Spleen (tissue), 11 donors: ENCODE results near the gene FBXO10. TPM values are rescaled to one million over a fixed set of nuclear protein-coding genes. Genes with fewer than 3 reads are reported as not detected.

Source experiments
- DNase-seq: peaks from one replicate; pipeline ENCODE4 v3.0.0-alpha.2; 2020
- H3K27ac ChIP-seq, 8 donors: fragments of 200-600 bp; sonication (generic) in 7 of 8; 1 replicate in 4 of 8; 2 replicates in 4 of 8; pipeline versions ENCODE4 v1.5.0 to v1.8.0; 2016 to 2021; ENCODE audit warnings: inconsistent platforms in 4 of 8, mild to moderate bottlenecking in 4 of 8, moderate library complexity in 1 of 8
- H3K27me3 ChIP-seq, 7 donors: fragments of 200-600 bp; sonication (generic) in 6 of 7; replicated peaks in 1 of 7; 1 replicate in 4 of 7; 2 replicates in 3 of 7; pipeline versions ENCODE4 v1.5.0 to v1.8.0; 2016 to 2021; ENCODE audit warnings: inconsistent platforms in 3 of 7, mild to moderate bottlenecking in 1 of 7
- H3K36me3 ChIP-seq, 6 donors: fragments of 200-600 bp; sonication (generic) in 5 of 6; 1 replicate in 4 of 6; 2 replicates in 2 of 6; pipeline versions ENCODE4 v1.5.0 to v1.8.0; 2016 to 2021; ENCODE audit warnings: inconsistent platforms in 2 of 6
- H3K4me1 ChIP-seq, 6 donors: fragments of 200-600 bp; sonication (generic) in 5 of 6; 1 replicate in 3 of 6; 2 replicates in 3 of 6; pipeline versions ENCODE4 v1.5.0 to v1.8.0; 2016 to 2021; ENCODE audit warnings: inconsistent platforms in 3 of 6
- H3K4me3 ChIP-seq, 8 donors: fragments of 200-600 bp; sonication (generic) in 7 of 8; 1 replicate in 4 of 8; 2 replicates in 4 of 8; pipeline versions ENCODE4 v1.5.0 to v1.8.0; 2016 to 2021; ENCODE audit warnings: inconsistent platforms in 4 of 8, mild to moderate bottlenecking in 4 of 8, moderate library complexity in 2 of 8
- H3K9me3 ChIP-seq, 8 donors: fragments of 200-600 bp; sonication (generic) in 7 of 8; 1 replicate in 4 of 8; 2 replicates in 4 of 8; pipeline versions ENCODE4 v1.5.0 to v1.8.0; 2016 to 2021; ENCODE audit warnings: inconsistent platforms in 4 of 8
- POLR2A ChIP-seq, 3 donors: fragments of 450-650 bp; IDR thresholded peaks; one replicate each; pipeline ENCODE4 v1.5.1; 2017; ENCODE audit warnings: antibody characterized with exemption in 3 of 3, mild to moderate bottlenecking in 1 of 3
- POLR2AphosphoS5 ChIP-seq, 3 donors: sonication (generic); formaldehyde crosslinking; IDR thresholded peaks; one replicate each; pipeline ENCODE4 v1.5.1; 2017; ENCODE audit warnings: antibody characterized with exemption in 3 of 3
- WGBS, 5 donors: extraction: QIAGEN DNeasy Blood & Tissue Kit in 3 of 5; methylation state at CpG; one replicate each; pipeline versions ENCODE4 v1.1.5 to v1.1.7; 2013 to 2018; 5-methylcytosine and 5-hydroxymethylcytosine counted together
- intact Hi-C: fragments of 100-400 bp; cut with DNase I; formaldehyde crosslinking; loops from one replicate; pipeline ENCODE4 v1.15.0; 2023; ENCODE audit warnings: low total_unique reads
- polyA plus RNA-seq, 3 donors: library from polyadenylated mRNA; stranded (reverse); fragments of 200-250 nt; gene quantifications; one replicate each; pipeline ENCODE4 v1.2.1, GENCODE V29; 2013
- total RNA-seq, 7 donors: library from RNA; depleted of rRNA in 3 of 7; stranded (reverse); fragments of >200 nt in 3 of 7; fragmentation: NEBNext Ultra II Directional in 4 of 7; extraction: Animal tissue kit (Norgen Biotek cat#: 25700) in 4 of 7; gene quantifications; one replicate each; pipeline versions ENCODE4 v1.1.0 to v1.2.1, GENCODE V29; 2016 to 2021
- TF ChIP-seq, protein P1 (sequence below), 11 experiments: fragments of 200-600 bp in 7 of 11; fragments of 450-650 bp in 4 of 11; sonication (generic) in 4 of 11; IDR thresholded peaks in 8 of 11; conservative IDR thresholded peaks in 3 of 11; 1 replicate in 7 of 11; 2 replicates in 4 of 11; pipeline versions ENCODE4 v1.4.0 to v1.8.0; 2016 to 2021; ENCODE audit warnings: antibody characterized with exemption in 11 of 11, inconsistent platforms in 4 of 11, mild to moderate bottlenecking in 1 of 11
- donor health status: healthy with polysubstance abuse.
- donor health status: DM: no; HTN: no; CAD: no; lungs with moderate emphysema.
- donor health status: DM: no; HTN: no; CAD: no.
- donor health status: Bipolar disorder and iron deficiency.
- donor health status: healthy.
- donor health status: DM: no; HTN: no; CAD: no.
- donor health status: DM: yes; HTN: yes; CAD: no.

FBXO10 gene
- total and polyA plus RNA-seq, 10 donors = 3.2 to 36.9 (median 18.6) TPM

DNA sequence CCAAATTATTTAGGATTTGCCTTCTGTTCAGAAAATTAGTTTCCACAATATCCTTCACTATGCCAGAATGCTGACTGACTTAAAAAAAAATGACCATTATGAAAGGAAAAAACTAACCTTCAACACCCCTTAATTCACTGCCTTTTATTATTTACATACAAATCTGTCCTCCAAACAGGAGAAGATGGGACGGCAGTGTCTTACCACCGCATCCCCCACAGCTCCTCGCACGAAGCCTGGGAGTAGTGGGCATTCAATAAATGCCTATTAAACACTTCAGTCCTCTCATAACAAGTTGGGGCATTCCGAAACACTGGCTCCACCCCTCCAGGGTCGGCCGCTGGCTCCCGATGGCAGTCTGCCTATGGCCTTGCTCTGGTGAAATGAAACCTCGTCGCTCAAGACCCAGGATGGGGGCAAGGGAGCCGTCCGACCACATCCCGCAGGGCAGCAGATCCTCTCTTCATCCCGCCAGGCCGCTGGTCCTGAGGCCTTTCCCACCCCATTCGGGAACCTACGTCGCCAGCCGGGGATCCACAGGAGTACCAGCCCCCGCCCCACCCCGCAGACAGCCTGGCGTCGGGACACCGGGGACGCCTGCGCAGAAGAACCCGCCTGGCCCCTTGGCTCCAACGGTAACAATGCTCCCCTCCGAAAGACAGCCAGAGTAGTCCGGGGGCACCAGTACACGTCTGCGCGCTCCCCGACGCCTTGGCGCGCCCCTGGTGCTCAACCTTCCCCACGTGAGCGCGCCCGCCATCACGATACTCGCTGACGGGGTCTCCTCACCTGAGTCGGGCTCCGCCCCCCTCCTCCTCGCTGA is 111.5 kb downstream of the FBXO10 start:
- 0 to 2% (median 0%) methylated on average over 15 to 47 of the region's 47 CpGs for WGBS, 5 donors
- peak overlapping the region; percentile 91 to 99 (median 96) for H3K27ac ChIP-seq
- no peaks in the 10 kb centered on the region for H3K27me3 ChIP-seq
- no peaks in the 10 kb centered on the region for H3K9me3 ChIP-seq
- DNase-seq = peak; percentile 96
- H3K4me3 ChIP-seq = peak overlapping the region; percentile 67 to 92 (median 79)
- peaks cover 20 to 60% (median 42%) of the 10 kb centered on the region in 6 donors for H3K4me1 ChIP-seq
- TF ChIP-seq, protein P1, sequence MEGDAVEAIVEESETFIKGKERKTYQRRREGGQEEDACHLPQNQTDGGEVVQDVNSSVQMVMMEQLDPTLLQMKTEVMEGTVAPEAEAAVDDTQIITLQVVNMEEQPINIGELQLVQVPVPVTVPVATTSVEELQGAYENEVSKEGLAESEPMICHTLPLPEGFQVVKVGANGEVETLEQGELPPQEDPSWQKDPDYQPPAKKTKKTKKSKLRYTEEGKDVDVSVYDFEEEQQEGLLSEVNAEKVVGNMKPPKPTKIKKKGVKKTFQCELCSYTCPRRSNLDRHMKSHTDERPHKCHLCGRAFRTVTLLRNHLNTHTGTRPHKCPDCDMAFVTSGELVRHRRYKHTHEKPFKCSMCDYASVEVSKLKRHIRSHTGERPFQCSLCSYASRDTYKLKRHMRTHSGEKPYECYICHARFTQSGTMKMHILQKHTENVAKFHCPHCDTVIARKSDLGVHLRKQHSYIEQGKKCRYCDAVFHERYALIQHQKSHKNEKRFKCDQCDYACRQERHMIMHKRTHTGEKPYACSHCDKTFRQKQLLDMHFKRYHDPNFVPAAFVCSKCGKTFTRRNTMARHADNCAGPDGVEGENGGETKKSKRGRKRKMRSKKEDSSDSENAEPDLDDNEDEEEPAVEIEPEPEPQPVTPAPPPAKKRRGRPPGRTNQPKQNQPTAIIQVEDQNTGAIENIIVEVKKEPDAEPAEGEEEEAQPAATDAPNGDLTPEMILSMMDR (IDR thresholded peaks at IDR 0.05 in 8 of 11, conservative IDR thresholded peaks at IDR 0.05 in 3 of 11) = peak in 1 of 11 experiments; percentile 19
- TF ChIP-seq POLR2A (IDR thresholded peaks at IDR 0.05) (peak in 1 of 3 donors; percentile 8), POLR2AphosphoS5 (IDR thresholded peaks at IDR 0.05) (peak; percentile 39 to 91 (median 86))
- H3K36me3 ChIP-seq = no peaks in the 10 kb centered on the region
- intact Hi-C loops = no loop called here

DNA sequence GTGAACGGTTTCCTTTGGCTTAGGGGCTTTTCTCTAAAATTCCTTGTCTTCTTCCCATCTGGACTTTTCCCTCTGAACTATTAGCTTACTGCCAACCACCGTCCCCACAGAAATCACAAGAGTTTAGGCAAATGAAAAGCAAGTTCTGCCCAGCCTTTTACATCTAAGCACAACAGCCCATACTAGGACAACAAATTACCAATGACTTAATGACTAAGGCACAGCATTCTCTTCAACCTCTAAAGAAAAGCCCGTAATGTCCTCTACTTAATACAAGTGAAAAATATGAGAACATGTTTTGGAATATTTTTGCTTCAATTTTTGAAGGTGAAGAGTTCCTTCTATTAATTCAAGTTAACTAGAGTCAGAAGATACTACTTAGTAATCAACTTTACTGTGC is 112.2 kb downstream of the FBXO10 start:
- Histone ChIP-seq H3K36me3 (no peaks in the 10 kb centered on the region), H3K27ac (peak overlapping the region; percentile 91 to 99 (median 96)), H3K4me3 (peak overlapping the region; percentile 67 to 92 (median 79)), H3K4me1 (peaks cover 20 to 65% (median 42%) of the 10 kb centered on the region in 6 donors), H3K27me3 (no peaks in the 10 kb centered on the region), H3K9me3 (no peaks in the 10 kb centered on the region)
- 43 to 65% (median 54%) methylated on average over 3 of the region's 3 CpGs for WGBS, 5 donors
- intact Hi-C loops = no loop called here
- no peak for TF ChIP-seq POLR2AphosphoS5 (IDR thresholded peaks at IDR 0.05)
- TF ChIP-seq POLR2A (IDR thresholded peaks at IDR 0.05) = no peak
- TF ChIP-seq, protein P1 (IDR thresholded peaks at IDR 0.05 in 8 of 11, conservative IDR thresholded peaks at IDR 0.05 in 3 of 11) = no peak
- DNase-seq = no peak

Other genes with a start within 250 kb of the FBXO10 start
- 100 to 1,000 TPM in 1 of 7 donors, 10 to 100 TPM in 6; 54.3 to 114 (median 68.4) TPM for gene GRHPR, start 153.7 kb downstream of the FBXO10 start, total RNA-seq
- 10 to 100 TPM; 44.9 to 61.9 (median 53.5) TPM for gene GRHPR, start 153.7 kb downstream of the FBXO10 start, polyA plus RNA-seq
- 10 to 100 TPM; 10.7 to 15.1 (median 11.9) TPM for gene ZBTB5, start 110.9 kb downstream of the FBXO10 start, total RNA-seq
- 1 to 10 TPM; 4.7 to 6.0 (median 4.9) TPM for gene ZBTB5, start 110.9 kb downstream of the FBXO10 start, polyA plus RNA-seq
- gene POLR1E, start 90.4 kb downstream of the FBXO10 start, total RNA-seq = 10 to 100 TPM; 14.4 to 21.0 (median 18.5) TPM
- 10 to 100 TPM; 14.6 to 18.0 (median 15.4) TPM for gene POLR1E, start 90.4 kb downstream of the FBXO10 start, polyA plus RNA-seq
- 100 to 1,000 TPM in 1 of 7 donors, 10 to 100 TPM in 6; 54.1 to 108 (median 65.5) TPM for gene TOMM5, start 16.2 kb upstream of the FBXO10 start, total RNA-seq
- gene TOMM5, start 16.2 kb upstream of the FBXO10 start, polyA plus RNA-seq = 100 to 1,000 TPM; 106 to 155 (median 137) TPM
- gene FRMPD1, start 74.6 kb upstream of the FBXO10 start, total RNA-seq = under 1 TPM in 4 of 7 donors, not detected in 3; 0.09 to 0.47 (median 0.25) TPM
- under 1 TPM; 0.10 to 0.32 (median 0.20) TPM for gene FRMPD1, start 74.6 kb upstream of the FBXO10 start, polyA plus RNA-seq
- 10 to 100 TPM in 5 of 7 donors, 1 to 10 TPM in 2; 6.0 to 17.7 (median 13.4) TPM for gene TRMT10B, start 177.4 kb upstream of the FBXO10 start, total RNA-seq
- 1 to 10 TPM; 5.8 to 6.4 (median 6.0) TPM for gene TRMT10B, start 177.4 kb upstream of the FBXO10 start, polyA plus RNA-seq
- 10 to 100 TPM; 40.2 to 55.3 (median 44.2) TPM for gene EXOSC3, start 208.7 kb upstream of the FBXO10 start, total RNA-seq
- 10 to 100 TPM; 16.2 to 38.8 (median 35.3) TPM for gene EXOSC3, start 208.7 kb upstream of the FBXO10 start, polyA plus RNA-seq
- gene DCAF10, start 224.4 kb upstream of the FBXO10 start, total RNA-seq = 10 to 100 TPM; 18.4 to 34.2 (median 24.6) TPM
- 1 to 10 TPM; 3.7 to 5.0 (median 4.2) TPM for gene DCAF10, start 224.4 kb upstream of the FBXO10 start, polyA plus RNA-seq